Adrenal gland (tissue), 5 donors: Measurements from ENCODE around the gene DNASE1L2.
"Not testable (repeated sequence)": the region's sequence is repeated elsewhere in the genome, so short reads cannot be mapped to it uniquely, and the experiment has no call there.

Experiments used
- CTCF ChIP-seq, 6 experiments: fragments of 450-650 bp in 4 of 6; fragments of 200-600 bp in 2 of 6; sonication (generic) in 1 of 6; IDR thresholded peaks; 1 replicate in 5 of 6; 2 replicates in 1 of 6; pipeline versions ENCODE4 v1.5.1 to v1.8.0; 2016 to 2021; ENCODE audit warnings: antibody characterized with exemption in 6 of 6, mild to moderate bottlenecking in 2 of 6, moderate library complexity in 1 of 6
- POLR2A ChIP-seq, 2 donors: fragments of 450-650 bp; IDR thresholded peaks; one replicate each; pipeline ENCODE4 v1.6.1; 2017; ENCODE audit warnings: antibody characterized with exemption in 2 of 2, mild to moderate bottlenecking in 2 of 2, moderate library complexity in 1 of 2
- donor health status: DM: no; HTN: no; CAD: no.

- TF ChIP-seq CTCF, POLR2A (IDR thresholded peaks at IDR 0.05): not testable (repeated sequence)
These were observed 30.6 kb downstream of the DNASE1L2 start for GRCh38 chr16:2266887-2267286.
